C4-2B (cell line): Measurements from ENCODE around the gene GALNT9.

Source experiments
- CTCF ChIP-seq: fragments of 450-650 bp; conservative IDR thresholded peaks from 2 replicates; pipeline ENCODE4 v1.5.1; 2017; ENCODE audit warnings: mild to moderate bottlenecking
- ZFX ChIP-seq: fragments of 450-650 bp; IDR thresholded peaks from 2 replicates; pipeline ENCODE4 v1.6.1; 2017

GRCh38 chr12:132244724-132245295 lies 84.6 kb downstream of the GALNT9 start:
- TF ChIP-seq CTCF (no peak), ZFX (no peak)
